Keratinocyte (primary cell): ENCODE results near the gene LDB2. TPM values are rescaled to one million over a fixed set of nuclear protein-coding genes. Genes with fewer than 3 reads are reported as not detected.

ENCODE experiments used
- DNase-seq: peaks from one replicate; pipeline ENCODE4 v3.0.0-alpha.2; 2011; ENCODE audit warnings: low read depth, missing footprints, low spot score
- FAIRE-seq: peaks from 2 replicates; lab custom pipeline; 2011; peaks lifted over from hg19 to GRCh38; lab: Jason Lieb, UNC
- H2AFZ ChIP-seq: 2 replicates; pipeline ENCODE4 v1.6.0; 2012; ENCODE audit warnings: low read length, control low read depth, inconsistent platforms; ENCODE audit not compliant: control insufficient read depth
- H3K27ac ChIP-seq: 2 replicates; pipeline ENCODE4 v1.5.1; 2011; ENCODE audit warnings: low read length; ENCODE audit not compliant: control insufficient read depth, insufficient read depth
- H3K27me3 ChIP-seq: 3 replicates; pipeline ENCODE4 v1.6.0; 2011; ENCODE audit warnings: low read length; ENCODE audit not compliant: control insufficient read depth, insufficient read depth; ENCODE audit errors: extremely low read depth
- H3K36me3 ChIP-seq, 2 experiments: 2 replicates in 1 of 2; 3 replicates in 1 of 2; pipeline ENCODE4 v1.5.1; 2011; ENCODE audit warnings: low read length in 2 of 2, mild to moderate bottlenecking in 1 of 2; ENCODE audit not compliant: control insufficient read depth in 2 of 2, insufficient read depth in 2 of 2; ENCODE audit errors: extremely low read depth in 1 of 2
- H3K4me1 ChIP-seq: 3 replicates; pipeline ENCODE4 v1.5.1; 2011; ENCODE audit warnings: low read length; ENCODE audit not compliant: control insufficient read depth, insufficient read depth; ENCODE audit errors: extremely low read depth
- H3K4me2 ChIP-seq: 3 replicates; pipeline ENCODE4 v1.6.0; 2011; ENCODE audit warnings: low read depth, low read length; ENCODE audit not compliant: control insufficient read depth, insufficient read depth; ENCODE audit errors: extremely low read depth
- H3K4me3 ChIP-seq, 3 experiments: fragments of 200-600 bp in 1 of 3; sonication (generic) in 1 of 3; 2 replicates in 2 of 3; 3 replicates in 1 of 3; pipeline ENCODE4 v1.5.1; 2011 to 2016; ENCODE audit warnings: low read length in 3 of 3, mild to moderate bottlenecking in 3 of 3, control low read depth in 2 of 3, inconsistent platforms in 1 of 3, low read depth in 1 of 3, mixed read lengths in 1 of 3, mixed run types in 1 of 3, moderate library complexity in 1 of 3; ENCODE audit not compliant: control insufficient read depth in 2 of 3, insufficient read depth in 2 of 3; ENCODE audit errors: extremely low read depth in 1 of 3
- H3K79me2 ChIP-seq: 2 replicates; pipeline ENCODE4 v1.6.0; 2012; ENCODE audit warnings: low read length; ENCODE audit not compliant: control insufficient read depth, insufficient read depth
- H3K9ac ChIP-seq: 3 replicates; pipeline ENCODE4 v1.6.0; 2011; ENCODE audit warnings: low read length; ENCODE audit not compliant: control insufficient read depth, insufficient read depth; ENCODE audit errors: extremely low read depth
- H3K9me1 ChIP-seq: 3 replicates; pipeline ENCODE4 v1.6.0; 2011; ENCODE audit warnings: low read length; ENCODE audit not compliant: control insufficient read depth, insufficient read depth; ENCODE audit errors: extremely low read depth
- H3K9me3 ChIP-seq: 2 replicates; pipeline ENCODE4 v1.5.1; 2012; ENCODE audit warnings: low read depth, low read length; ENCODE audit not compliant: control insufficient read depth
- H4K20me1 ChIP-seq: 3 replicates; pipeline ENCODE4 v1.6.0; 2011; ENCODE audit warnings: low read length; ENCODE audit not compliant: control insufficient read depth, insufficient read depth; ENCODE audit errors: extremely low read depth
- EZH2 ChIP-seq: IDR thresholded peaks from one replicate; pipeline ENCODE4 v1.6.1; 2012; ENCODE audit warnings: inconsistent platforms, mild to moderate bottlenecking, low read length, moderate library complexity
- dilution Hi-C: fragments of 300-500 bp; cut with MboI; formaldehyde crosslinking; loops from one replicate; pipeline ENCODE4 v1.7.0; 2020; ENCODE audit warnings: low sequenced_read_pairs; ENCODE audit not compliant: extremely low pct_ligation_motif_present
- polyA plus RNA-seq, 5 experiments: library from polyadenylated mRNA; depleted of rRNA in 3 of 5; stranded (reverse) in 3 of 5; stranded (forward) in 1 of 5; unstranded in 1 of 5; fragments of >200 nt; gene quantifications; 1 replicate in 1 of 5; 2 replicates in 3 of 5; 3 replicates in 1 of 5; pipeline versions ENCODE4 v1.2.1 to v1.2.3, GENCODE V29; 2011 to 2012; ENCODE audit warnings: missing spikeins in 2 of 5, low read depth in 1 of 5, low replicate concordance in 1 of 5
- TF ChIP-seq, protein P1 (sequence below), 3 experiments: IDR thresholded peaks in 1 of 3; conservative IDR thresholded peaks in 1 of 3; optimal IDR thresholded peaks in 1 of 3; 2 replicates in 2 of 3; 3 replicates in 1 of 3; pipeline versions ENCODE3 to v1.5.1; 2011; ENCODE audit warnings: low read length in 3 of 3, mild to moderate bottlenecking in 3 of 3, moderate library complexity in 2 of 3, control low read depth in 1 of 3, inconsistent platforms in 1 of 3; ENCODE audit not compliant: insufficient read depth in 2 of 3; ENCODE audit errors: extremely low read depth in 1 of 3

The LDB2 gene
- polyA plus RNA-seq, 1 donor (not counting 4 experiments of a cell fraction or from before 2014, with no cell fraction given) = not detected

DNA sequence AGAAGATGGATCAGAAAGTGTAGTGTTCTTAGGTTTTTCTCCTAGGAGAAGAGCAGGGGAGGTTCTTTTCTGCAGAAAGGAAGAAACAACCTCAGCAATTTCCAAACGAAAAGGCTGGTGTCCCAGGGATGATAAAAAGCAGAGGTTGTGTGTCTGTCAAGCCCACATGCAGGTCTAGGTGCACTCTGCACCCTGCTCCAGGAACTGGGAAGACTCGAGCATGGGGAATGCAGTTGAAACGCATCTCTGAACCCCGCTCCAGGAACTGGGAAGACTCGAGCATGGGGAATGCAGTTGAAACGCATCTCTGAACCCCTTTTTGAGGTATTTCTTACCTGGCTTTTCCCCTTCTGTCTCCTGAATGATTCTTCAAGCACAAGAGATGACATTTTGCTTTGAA, 171.2 kb downstream of the LDB2 start:
- Histone ChIP-seq H4K20me1 (no peaks in the 10 kb centered on the region), H3K9me3 (no peaks in the 10 kb centered on the region), H3K9me1 (no peaks in the 10 kb centered on the region), H3K4me3 (no peak overlapping the region), H3K4me1 (no peaks in the 10 kb centered on the region), H3K36me3 (no peaks in the 10 kb centered on the region), H3K79me2 (no peaks in the 10 kb centered on the region), H2AFZ (no peak overlapping the region), H3K27me3 (no peaks in the 10 kb centered on the region), H3K9ac (no peak overlapping the region), H3K27ac (no peak overlapping the region), H3K4me2 (no peak overlapping the region)
- FAIRE-seq (no peak), DNase-seq (no peak)
- dilution Hi-C loops = no loop called here
- no peak for TF ChIP-seq EZH2
- TF ChIP-seq, protein P1, sequence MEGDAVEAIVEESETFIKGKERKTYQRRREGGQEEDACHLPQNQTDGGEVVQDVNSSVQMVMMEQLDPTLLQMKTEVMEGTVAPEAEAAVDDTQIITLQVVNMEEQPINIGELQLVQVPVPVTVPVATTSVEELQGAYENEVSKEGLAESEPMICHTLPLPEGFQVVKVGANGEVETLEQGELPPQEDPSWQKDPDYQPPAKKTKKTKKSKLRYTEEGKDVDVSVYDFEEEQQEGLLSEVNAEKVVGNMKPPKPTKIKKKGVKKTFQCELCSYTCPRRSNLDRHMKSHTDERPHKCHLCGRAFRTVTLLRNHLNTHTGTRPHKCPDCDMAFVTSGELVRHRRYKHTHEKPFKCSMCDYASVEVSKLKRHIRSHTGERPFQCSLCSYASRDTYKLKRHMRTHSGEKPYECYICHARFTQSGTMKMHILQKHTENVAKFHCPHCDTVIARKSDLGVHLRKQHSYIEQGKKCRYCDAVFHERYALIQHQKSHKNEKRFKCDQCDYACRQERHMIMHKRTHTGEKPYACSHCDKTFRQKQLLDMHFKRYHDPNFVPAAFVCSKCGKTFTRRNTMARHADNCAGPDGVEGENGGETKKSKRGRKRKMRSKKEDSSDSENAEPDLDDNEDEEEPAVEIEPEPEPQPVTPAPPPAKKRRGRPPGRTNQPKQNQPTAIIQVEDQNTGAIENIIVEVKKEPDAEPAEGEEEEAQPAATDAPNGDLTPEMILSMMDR (optimal IDR thresholded peaks at IDR 0.05 in 1 of 3, IDR thresholded peaks at IDR 0.05 in 1 of 3, conservative IDR thresholded peaks at IDR 0.05 in 1 of 3; ENCODE audit: extremely low read depth in 1 of 3, insufficient read depth in 2 of 3, low read length in 3 of 3) = no peak

DNA sequence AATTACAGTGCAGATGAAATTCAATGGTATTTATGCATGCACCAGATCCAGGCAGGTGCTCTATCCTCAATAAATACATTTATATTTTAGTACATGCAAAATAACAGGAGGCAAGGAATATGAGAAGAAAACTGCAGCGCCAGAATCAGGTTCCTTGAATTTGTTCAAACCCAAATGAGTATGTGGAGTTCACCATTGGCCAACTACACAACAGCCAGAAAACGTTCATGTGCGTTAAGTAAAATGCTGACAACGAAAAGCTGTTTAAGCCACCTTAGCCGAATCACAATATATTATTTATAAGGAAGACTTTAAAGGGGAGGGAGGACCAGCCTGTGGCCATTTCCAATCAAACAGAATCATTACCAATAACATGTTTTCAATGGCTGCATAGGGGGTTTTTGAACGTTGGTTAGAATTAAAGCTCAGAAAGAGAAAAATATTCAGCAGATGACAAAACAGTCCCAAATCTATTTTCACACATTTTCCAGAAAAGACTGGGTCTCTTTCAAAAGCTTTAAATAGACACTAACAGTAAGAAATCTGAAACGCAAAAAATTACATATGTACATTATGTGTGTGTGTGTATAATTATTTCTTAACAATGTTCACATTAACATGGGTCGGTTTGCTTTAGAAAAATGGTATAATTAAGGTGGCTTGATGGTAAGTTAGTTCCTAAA, 171.9 kb downstream of the LDB2 start:
- Histone ChIP-seq H3K27me3 (no peaks in the 10 kb centered on the region), H3K9me1 (no peaks in the 10 kb centered on the region), H3K9me3 (no peaks in the 10 kb centered on the region), H3K9ac (no peak overlapping the region), H3K4me1 (no peaks in the 10 kb centered on the region), H3K79me2 (no peaks in the 10 kb centered on the region), H3K36me3 (no peaks in the 10 kb centered on the region), H3K4me3 (no peak overlapping the region), H2AFZ (no peak overlapping the region), H4K20me1 (no peaks in the 10 kb centered on the region), H3K27ac (no peak overlapping the region), H3K4me2 (no peak overlapping the region)
- dilution Hi-C loops = no loop called here
- FAIRE-seq = no peak
- TF ChIP-seq EZH2 = no peak
- TF ChIP-seq, protein P1 (optimal IDR thresholded peaks at IDR 0.05 in 1 of 3, IDR thresholded peaks at IDR 0.05 in 1 of 3, conservative IDR thresholded peaks at IDR 0.05 in 1 of 3; ENCODE audit: extremely low read depth in 1 of 3, insufficient read depth in 2 of 3, low read length in 3 of 3) = no peak
- DNase-seq = no peak
